ENCODE results near the gene CYP4A11. TPM values are rescaled to one million over a fixed set of nuclear protein-coding genes. Genes with fewer than 3 reads are reported as not detected.

Gene CYP4A11
- total RNA-seq, 1 donor from 2014 or later = not detected

Other genes with a start within 250 kb of the CYP4A11 start
- 67.0 and 70.4 TPM in 2 replicates for gene EFCAB14, start 222.4 kb downstream of the CYP4A11 start, total RNA-seq
- gene CYP4B1, start 142.4 kb downstream of the CYP4A11 start, total RNA-seq = not detected in 2 replicates
- not detected in 2 replicates for gene CYP4X1, start 82.2 kb upstream of the CYP4A11 start, total RNA-seq
- gene CYP4Z1, start 125.8 kb upstream of the CYP4A11 start, total RNA-seq = not detected in 2 replicates
- gene CYP4A22, start 196.0 kb upstream of the CYP4A11 start, total RNA-seq = not detected in 2 replicates
- not detected in 2 replicates for gene PDZK1IP1, start 248.6 kb upstream of the CYP4A11 start, total RNA-seq

Data from activated T-helper 1 cell treated with anti-CD3 and anti-CD28 coated beads, Interleukin-12 subunit alpha, Interleukin-12 subunit beta, Interleukin-2, Interleukin-4 antibody, amounts not matched to agents 30 ng/mL and 10 ng/mL and 1 ng/mL, durations not matched to agents 14 hours and 24 hours and 36 hours (primary cell).